ENCODE data around the gene ARHGAP28. TPM values are rescaled to one million over a fixed set of nuclear protein-coding genes. Genes with fewer than 3 reads are reported as not detected.

The ARHGAP28 gene
- total RNA-seq, 1 donor from 2014 or later: 15.7 TPM

GRCh38 chr18:6708890-6709289 is 20.6 kb upstream of the ARHGAP28 start:
- intact Hi-C loops (cut with DNase I): no loop called here
- Histone ChIP-seq H3K27me3 (no peaks in the 10 kb centered on the region), H3K36me3 (no peaks in the 10 kb centered on the region), H3K4me1 (no peaks in the 10 kb centered on the region), H3K27ac (no peak overlapping the region), H3K4me3 (no peak overlapping the region), H3K9me3 (no peaks in the 10 kb centered on the region)
- no peak for ATAC-seq
- no peak for DNase-seq
- TF ChIP-seq CTCF (IDR thresholded peaks at IDR 0.05): no peak

GRCh38 chr18:6711467-6711866 is 18.0 kb upstream of the ARHGAP28 start:
- intact Hi-C loops (cut with DNase I): no loop called here
- DNase-seq (no peak), ATAC-seq (no peak)
- Histone ChIP-seq H3K27me3 (no peaks in the 10 kb centered on the region), H3K27ac (no peak overlapping the region), H3K4me3 (no peak overlapping the region), H3K36me3 (no peaks in the 10 kb centered on the region), H3K9me3 (no peaks in the 10 kb centered on the region), H3K4me1 (no peaks in the 10 kb centered on the region)
- no peak for TF ChIP-seq CTCF (IDR thresholded peaks at IDR 0.05)

GRCh38 chr18:6712401-6712800 is 17.1 kb upstream of the ARHGAP28 start:
- no peaks in the 10 kb centered on the region for H3K4me1 ChIP-seq
- H3K4me3 ChIP-seq: no peak overlapping the region
- no peaks in the 10 kb centered on the region for H3K36me3 ChIP-seq
- no peak for TF ChIP-seq CTCF (IDR thresholded peaks at IDR 0.05)
- DNase-seq (no peak), ATAC-seq (no peak)
- no peak overlapping the region for H3K27ac ChIP-seq
- intact Hi-C loops (cut with DNase I): no loop called here
- no peaks in the 10 kb centered on the region for H3K27me3 ChIP-seq
- H3K9me3 ChIP-seq: no peaks in the 10 kb centered on the region

GRCh38 chr18:6714010-6714409 is 15.5 kb upstream of the ARHGAP28 start:
- DNase-seq (no peak), ATAC-seq (no peak)
- Histone ChIP-seq H3K4me3 (no peak overlapping the region), H3K27ac (no peak overlapping the region), H3K36me3 (no peaks in the 10 kb centered on the region), H3K9me3 (no peaks in the 10 kb centered on the region), H3K4me1 (no peaks in the 10 kb centered on the region), H3K27me3 (no peaks in the 10 kb centered on the region)
- intact Hi-C loops (cut with DNase I): no loop called here
- TF ChIP-seq CTCF (IDR thresholded peaks at IDR 0.05): no peak

- no peak for TF ChIP-seq CTCF (IDR thresholded peaks at IDR 0.05)
- H3K4me3 ChIP-seq: no peak overlapping the region
- H3K4me1 ChIP-seq: no peaks in the 10 kb centered on the region
- no peaks in the 10 kb centered on the region for H3K27me3 ChIP-seq
- H3K36me3 ChIP-seq: no peaks in the 10 kb centered on the region
- ATAC-seq (no peak), DNase-seq (no peak)
- H3K9me3 ChIP-seq: no peaks in the 10 kb centered on the region
- no peak overlapping the region for H3K27ac ChIP-seq
- intact Hi-C loops (cut with DNase I): no loop called here
Observed at GRCh38 chr18:6718267-6718666, 11.2 kb upstream of the ARHGAP28 start.

- Histone ChIP-seq H3K27ac (no peak overlapping the region), H3K27me3 (no peaks in the 10 kb centered on the region), H3K4me3 (no peak overlapping the region), H3K4me1 (no peaks in the 10 kb centered on the region), H3K36me3 (no peaks in the 10 kb centered on the region), H3K9me3 (no peaks in the 10 kb centered on the region)
- no peak for TF ChIP-seq CTCF (IDR thresholded peaks at IDR 0.05)
- no peak for ATAC-seq
- intact Hi-C loops (cut with DNase I): no loop called here
- no peak for DNase-seq
Observed at GRCh38 chr18:6719098-6719846, 10.2 kb upstream of the ARHGAP28 start.
